Hepatocyte (in vitro differentiated cells): ENCODE measurements around the gene ATP6V0A1. TPM values are rescaled to one million over a fixed set of nuclear protein-coding genes. Genes with fewer than 3 reads are reported as not detected.

Experiments used
- DNase-seq: peaks from one replicate; pipeline ENCODE4 v3.0.0-alpha.2; 2016; ENCODE audit warnings: low spot score
- H2AFZ ChIP-seq: fragments of 200-600 bp; sonication (generic); 2 replicates; pipeline ENCODE4 v1.6.0; 2016; ENCODE audit warnings: antibody characterized with exemption, mild to moderate bottlenecking
- H3K27ac ChIP-seq: fragments of 200-600 bp; sonication (generic); 2 replicates; pipeline ENCODE4 v1.5.1; 2016; ENCODE audit warnings: mild to moderate bottlenecking
- H3K27me3 ChIP-seq: fragments of 200-600 bp; sonication (generic); 2 replicates; pipeline ENCODE4 v1.6.1; 2016
- H3K36me3 ChIP-seq: fragments of 200-600 bp; sonication (generic); replicated peaks from 2 replicates; pipeline ENCODE4 v1.5.1; 2016; ENCODE audit warnings: low read depth; ENCODE audit not compliant: insufficient read depth
- H3K4me1 ChIP-seq: fragments of 200-600 bp; sonication (generic); 2 replicates; pipeline ENCODE4 v1.5.1; 2016; ENCODE audit warnings: mild to moderate bottlenecking, moderate library complexity; ENCODE audit not compliant: insufficient read depth
- H3K4me2 ChIP-seq: fragments of 200-600 bp; sonication (generic); 2 replicates; pipeline ENCODE4 v1.6.0; 2016
- H3K4me3 ChIP-seq: fragments of 200-600 bp; sonication (generic); 2 replicates; pipeline ENCODE4 v1.5.1; 2016; ENCODE audit warnings: mild to moderate bottlenecking
- H3K79me2 ChIP-seq: fragments of 200-600 bp; sonication (generic); 2 replicates; pipeline ENCODE4 v1.6.0; 2017; ENCODE audit warnings: mild to moderate bottlenecking
- H3K9me2 ChIP-seq: fragments of 200-600 bp; sonication (generic); replicated peaks from 2 replicates; pipeline ENCODE4 v1.6.0; 2017; ENCODE audit warnings: mild to moderate bottlenecking; ENCODE audit not compliant: insufficient read depth
- H3K9me3 ChIP-seq: fragments of 200-600 bp; sonication (generic); 2 replicates; pipeline ENCODE4 v1.5.1; 2016; ENCODE audit warnings: low read depth, mild to moderate bottlenecking
- H4K20me1 ChIP-seq: fragments of 200-600 bp; sonication (generic); 2 replicates; pipeline ENCODE4 v1.6.0; 2016; ENCODE audit warnings: mild to moderate bottlenecking; ENCODE audit not compliant: insufficient read depth, poor library complexity, severe bottlenecking
- EZH2 ChIP-seq: fragments of 200-600 bp; sonication (generic); IDR thresholded peaks from 2 replicates; pipeline ENCODE4 v1.6.1; 2016; ENCODE audit warnings: antibody characterized with exemption, mild to moderate bottlenecking, borderline replicate concordance
- EZH2phosphoT487 ChIP-seq: fragments of 200-600 bp; sonication (generic); IDR thresholded peaks from one replicate; pipeline ENCODE4 v1.6.1; 2018; ENCODE audit warnings: antibody characterized with exemption, mild to moderate bottlenecking, low read depth, moderate library complexity; ENCODE audit not compliant: unreplicated experiment, severe bottlenecking
- WGBS: methylation state at CpG from one replicate; pipeline ENCODE4 v1.1.6; 2016; ENCODE audit warnings: low lambda C conversion rate; ENCODE audit errors: missing lambda C conversion rate; 5-methylcytosine and 5-hydroxymethylcytosine counted together
- polyA plus RNA-seq: library from polyadenylated mRNA; unstranded; fragments of >200 nt; fragmentation: Nextera tagmentation; extraction: Ambion mirVana; gene quantifications from 2 replicates; pipeline ENCODE4 v1.2.1, GENCODE V29; 2016
- total RNA-seq: library from RNA; depleted of rRNA; stranded (reverse); fragments of >200 nt; gene quantifications from 2 replicates; pipeline ENCODE4 v1.2.3, GENCODE V29; 2014
- TF ChIP-seq, protein P1 (sequence below): fragments of 200-600 bp; sonication (generic); IDR thresholded peaks from 2 replicates; pipeline ENCODE4 v1.5.1; 2016; ENCODE audit warnings: antibody characterized with exemption, mild to moderate bottlenecking; ENCODE audit not compliant: poor library complexity

The ATP6V0A1 gene
- total and polyA plus RNA-seq, 2 experiments from 2014 or later = 63.4 to 71.4 TPM

DNA sequence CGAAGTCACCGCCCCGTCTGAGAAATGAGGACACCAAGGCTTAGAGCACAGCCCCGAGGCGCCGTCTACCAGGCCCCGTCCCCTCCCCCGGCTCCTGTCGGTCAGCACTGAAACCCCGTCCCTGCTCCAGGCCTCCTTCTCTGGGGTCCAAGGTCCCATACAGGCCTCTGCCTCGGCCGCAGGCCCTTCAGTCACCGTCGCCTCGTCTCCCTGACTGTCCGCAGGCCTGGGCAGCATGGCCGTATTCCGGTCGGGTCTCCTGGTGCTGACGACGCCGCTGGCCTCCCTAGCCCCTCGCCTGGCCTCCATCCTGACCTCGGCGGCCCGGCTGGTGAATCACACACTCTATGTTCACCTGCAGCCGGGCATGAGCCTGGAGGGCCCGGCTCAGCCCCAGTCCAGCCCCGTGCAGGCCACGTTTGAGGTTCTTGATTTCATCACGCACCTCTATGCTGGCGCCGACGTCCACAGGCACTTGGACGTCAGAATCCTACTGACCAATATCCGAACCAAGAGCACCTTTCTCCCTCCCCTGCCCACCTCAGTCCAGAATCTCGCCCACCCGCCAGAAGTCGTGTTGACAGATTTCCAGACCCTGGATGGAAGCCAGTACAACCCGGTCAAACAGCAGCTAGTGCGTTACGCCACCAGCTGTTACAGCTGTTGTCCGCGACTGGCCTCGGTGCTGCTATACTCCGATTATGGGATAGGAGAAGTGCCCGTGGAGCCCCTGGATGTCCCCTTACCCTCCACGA lies 103.9 kb downstream of the ATP6V0A1 start:
- DNase-seq = peak; percentile 68
- H3K4me3 ChIP-seq = peak overlapping the region; percentile 45
- H3K9me3 ChIP-seq = no peaks in the 10 kb centered on the region
- H3K36me3 ChIP-seq = no peaks in the 10 kb centered on the region
- TF ChIP-seq, protein P1, sequence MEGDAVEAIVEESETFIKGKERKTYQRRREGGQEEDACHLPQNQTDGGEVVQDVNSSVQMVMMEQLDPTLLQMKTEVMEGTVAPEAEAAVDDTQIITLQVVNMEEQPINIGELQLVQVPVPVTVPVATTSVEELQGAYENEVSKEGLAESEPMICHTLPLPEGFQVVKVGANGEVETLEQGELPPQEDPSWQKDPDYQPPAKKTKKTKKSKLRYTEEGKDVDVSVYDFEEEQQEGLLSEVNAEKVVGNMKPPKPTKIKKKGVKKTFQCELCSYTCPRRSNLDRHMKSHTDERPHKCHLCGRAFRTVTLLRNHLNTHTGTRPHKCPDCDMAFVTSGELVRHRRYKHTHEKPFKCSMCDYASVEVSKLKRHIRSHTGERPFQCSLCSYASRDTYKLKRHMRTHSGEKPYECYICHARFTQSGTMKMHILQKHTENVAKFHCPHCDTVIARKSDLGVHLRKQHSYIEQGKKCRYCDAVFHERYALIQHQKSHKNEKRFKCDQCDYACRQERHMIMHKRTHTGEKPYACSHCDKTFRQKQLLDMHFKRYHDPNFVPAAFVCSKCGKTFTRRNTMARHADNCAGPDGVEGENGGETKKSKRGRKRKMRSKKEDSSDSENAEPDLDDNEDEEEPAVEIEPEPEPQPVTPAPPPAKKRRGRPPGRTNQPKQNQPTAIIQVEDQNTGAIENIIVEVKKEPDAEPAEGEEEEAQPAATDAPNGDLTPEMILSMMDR = no peak
- TF ChIP-seq EZH2phosphoT487 = no peak
- no peak for TF ChIP-seq EZH2
- no peaks in the 10 kb centered on the region for H3K9me2 ChIP-seq
- H2AFZ ChIP-seq = no peak overlapping the region
- H3K27ac ChIP-seq = peak overlapping the region; percentile 95
- 26% methylated on average over 43 of the region's 48 CpGs for WGBS
- no peaks in the 10 kb centered on the region for H3K27me3 ChIP-seq
- peak overlapping the region; percentile 87 for H3K4me2 ChIP-seq
- no peaks in the 10 kb centered on the region for H4K20me1 ChIP-seq
- H3K4me1 ChIP-seq = peaks cover 19% of the 10 kb centered on the region
- H3K79me2 ChIP-seq = peaks cover 35% of the 10 kb centered on the region

- H3K79me2 ChIP-seq = peaks cover 41% of the 10 kb centered on the region
These were observed 104.4 kb downstream of the ATP6V0A1 start for GRCh38 chr17:42563143-42563509.

GRCh38 chr17:42563543-42563942 lies 104.9 kb downstream of the ATP6V0A1 start:
- no peak overlapping the region for H3K4me3 ChIP-seq
- H3K4me2 ChIP-seq = peak overlapping the region; percentile 87
- DNase-seq = no peak
- TF ChIP-seq EZH2phosphoT487 (no peak), EZH2 (no peak)
- TF ChIP-seq, protein P1 = no peak
- no peaks in the 10 kb centered on the region for H3K9me3 ChIP-seq
- H3K27me3 ChIP-seq = no peaks in the 10 kb centered on the region
- H3K4me1 ChIP-seq = peaks cover 19% of the 10 kb centered on the region
- H3K36me3 ChIP-seq = no peaks in the 10 kb centered on the region
- WGBS = 100% methylated on average over 1 of the region's 1 CpG
- H3K79me2 ChIP-seq = peaks cover 45% of the 10 kb centered on the region
- no peaks in the 10 kb centered on the region for H3K9me2 ChIP-seq
- no peaks in the 10 kb centered on the region for H4K20me1 ChIP-seq
- no peak overlapping the region for H2AFZ ChIP-seq
- no peak overlapping the region for H3K27ac ChIP-seq

More at GRCh38 chr17:42563143-42563509, 104.4 kb downstream of the ATP6V0A1 start:
- no peaks in the 10 kb centered on the region for H3K27me3 ChIP-seq
- no peak for DNase-seq
- no peaks in the 10 kb centered on the region for H4K20me1 ChIP-seq
- 91% methylated on average over 14 of the region's 14 CpGs for WGBS
- no peaks in the 10 kb centered on the region for H3K9me2 ChIP-seq
- TF ChIP-seq, protein P1 = no peak
- no peak for TF ChIP-seq EZH2phosphoT487
- no peak for TF ChIP-seq EZH2
- peak overlapping the region; percentile 95 for H3K27ac ChIP-seq
- no peaks in the 10 kb centered on the region for H3K36me3 ChIP-seq
- no peaks in the 10 kb centered on the region for H3K9me3 ChIP-seq
- H3K4me2 ChIP-seq = peak overlapping the region; percentile 87
- H3K4me3 ChIP-seq = peak overlapping the region; percentile 45
- peaks cover 19% of the 10 kb centered on the region for H3K4me1 ChIP-seq
- H2AFZ ChIP-seq = no peak overlapping the region
